ENCODE data around the gene ANKRD36C.
A peak's percentile ranks its signal among the peaks of the same experiment; 100 is the strongest.
"Not testable (repeated sequence)": the region's sequence is repeated elsewhere in the genome, so short reads cannot be mapped to it uniquely, and the experiment has no call there.

The ANKRD36C gene

GRCh38 chr2:95991351-95992094 is at the start of gene ANKRD36C:
Gene ANKRD36C (minus strand): TSS chr2:95991824. CDS start chr2:95991708, 116 bp downstream.
- peak; percentile 48 for DNase-seq (ENCODE audit: low spot score)

GRCh38 chr2:96035554-96035953 is 43.9 kb upstream of the ANKRD36C start:
- DNase-seq (ENCODE audit: low spot score): not testable (repeated sequence)

DNA sequence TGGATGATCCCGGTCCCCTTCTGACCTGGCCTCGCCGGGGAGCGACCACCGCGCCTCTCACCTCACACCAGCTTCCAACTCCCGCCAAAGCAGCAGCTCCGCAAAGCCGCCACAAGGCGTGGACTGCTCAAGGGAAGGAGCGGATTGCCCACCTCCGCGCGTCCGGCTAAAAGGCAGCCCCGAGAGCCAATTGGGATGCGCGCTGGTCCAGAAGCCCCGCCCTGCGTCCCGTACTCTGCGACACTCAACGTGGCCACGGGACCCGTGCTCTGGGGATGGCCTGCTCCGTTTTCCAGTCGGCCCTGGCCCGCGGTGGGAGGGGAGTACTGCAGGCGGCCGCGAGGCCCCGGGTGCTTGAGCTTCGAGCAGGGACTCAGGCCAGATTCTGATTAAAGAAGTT is 43.2 kb upstream of the ANKRD36C start, which contains the start of gene GPAT2:
Gene GPAT2 (minus strand): TSS at position 125 of the 400 bp plus-strand sequence. CDS start 2,557 bp downstream, outside the sequence.
- not testable (repeated sequence) for DNase-seq (ENCODE audit: low spot score)

DNA sequence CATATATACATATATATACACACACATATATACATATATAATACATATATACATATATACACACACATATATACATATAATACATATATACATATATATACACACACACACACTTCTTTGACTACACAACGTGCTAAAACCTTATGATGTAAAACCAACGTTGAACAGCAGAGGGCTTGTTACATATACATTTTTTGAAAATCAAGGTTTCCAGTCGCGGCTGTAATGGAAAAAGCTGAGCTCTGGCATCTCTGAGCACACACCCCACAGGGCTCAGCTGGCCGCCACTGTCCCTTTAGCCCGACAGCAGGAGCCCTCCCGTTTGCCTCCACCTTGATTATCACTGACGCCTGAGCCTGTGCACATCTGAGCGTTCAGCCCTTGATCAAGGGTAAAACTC is 42.4 kb upstream of the ANKRD36C start:
- DNase-seq (ENCODE audit: low spot score): not testable (repeated sequence)

DNA sequence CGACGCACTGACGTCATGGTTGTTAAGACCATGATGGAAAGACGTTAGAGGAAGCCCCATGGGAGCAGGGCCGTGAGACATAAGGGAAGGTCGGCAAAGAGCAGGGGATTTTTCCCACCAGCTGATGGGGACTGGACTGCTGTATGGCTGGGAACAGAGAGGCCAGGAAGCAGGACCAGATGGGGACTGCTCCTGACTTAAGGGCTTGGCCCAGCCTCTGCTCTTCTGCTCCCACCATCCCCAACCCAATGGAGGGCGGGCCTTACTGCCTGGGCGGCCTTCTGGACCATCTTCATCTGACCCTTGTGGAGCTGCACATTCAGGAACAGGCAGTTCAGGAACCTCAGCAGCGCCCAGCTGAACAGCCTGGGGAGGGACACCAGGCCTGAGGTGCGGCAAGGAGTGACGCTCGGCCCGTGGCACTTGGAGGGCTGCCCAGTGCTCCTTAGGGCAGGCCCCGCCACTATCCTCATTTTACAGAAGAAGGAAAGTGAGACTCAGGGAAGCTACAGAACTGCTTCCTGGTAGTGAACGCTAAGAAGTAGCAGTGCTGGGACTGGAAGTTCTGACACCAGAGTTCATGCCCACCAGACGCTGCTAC is 36.2 kb upstream of the ANKRD36C start:
- DNase-seq (ENCODE audit: low spot score): not testable (repeated sequence)

- not testable (repeated sequence) for DNase-seq (ENCODE audit: low spot score)
Observed at GRCh38 chr2:96025755-96026154, 34.1 kb upstream of the ANKRD36C start.

GRCh38 chr2:96025194-96025492 is 33.5 kb upstream of the ANKRD36C start:
- DNase-seq (ENCODE audit: low spot score): no peak

DNA sequence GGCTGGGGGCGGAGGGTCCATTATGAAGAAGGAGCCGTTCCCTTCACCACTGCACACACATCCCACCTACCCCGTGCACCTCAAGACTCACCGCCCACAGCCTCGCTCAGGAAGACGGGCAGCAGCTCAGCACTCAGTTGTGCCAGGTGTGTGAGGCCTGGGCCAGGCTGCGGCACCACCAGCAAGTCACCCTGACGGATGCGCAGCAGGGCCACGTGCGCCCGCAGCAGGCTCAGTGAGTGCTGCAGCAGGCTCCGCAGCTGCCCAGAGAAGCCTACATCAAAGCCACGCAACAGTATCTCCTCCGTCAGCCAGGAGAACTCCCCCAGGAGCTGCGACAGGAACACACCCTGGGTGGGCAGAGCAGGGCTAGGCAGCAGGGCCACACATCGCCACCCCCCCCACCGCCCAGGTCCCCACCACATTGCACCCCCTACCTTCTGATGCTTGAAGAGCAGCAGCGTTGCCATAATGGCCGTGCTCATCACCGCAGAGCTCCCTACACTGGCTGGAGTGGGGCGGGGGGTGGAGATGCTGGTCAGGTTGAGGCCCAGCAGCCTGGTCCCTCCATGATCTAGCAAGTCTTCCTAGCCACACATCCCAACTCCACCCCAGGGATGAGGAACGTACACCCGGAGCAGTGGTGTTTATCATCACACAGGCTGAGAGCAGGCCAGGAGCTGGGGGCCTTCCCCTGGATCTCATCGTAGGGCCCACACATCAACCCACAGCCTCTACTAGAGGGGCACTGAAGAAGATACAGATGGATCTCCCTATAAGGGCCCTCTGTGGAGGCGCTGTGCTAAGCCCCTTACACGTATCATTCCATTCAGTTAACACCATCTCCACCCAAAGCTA is 32.9 kb upstream of the ANKRD36C start:
- no peak for DNase-seq (ENCODE audit: low spot score)

DNA sequence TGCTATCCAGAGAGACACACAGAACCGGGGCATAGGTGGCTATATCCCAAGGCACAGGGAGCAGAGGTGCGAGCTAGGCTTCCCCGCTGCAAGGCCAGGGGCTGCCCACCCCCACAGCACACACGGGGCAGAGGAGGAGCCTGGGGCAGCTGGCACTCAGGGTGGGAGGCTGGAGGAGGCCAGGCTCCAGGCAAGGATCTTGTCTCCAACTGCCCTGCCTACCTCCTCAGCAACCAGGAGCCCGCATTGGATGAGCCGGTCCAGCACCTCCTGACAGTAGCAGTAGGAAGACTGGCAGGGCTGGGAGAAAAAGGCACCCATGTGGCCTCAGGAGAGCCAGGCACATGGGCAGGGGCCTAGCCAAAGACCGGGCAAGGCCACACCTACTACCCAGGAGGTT is 32.1 kb upstream of the ANKRD36C start:
- not testable (repeated sequence) for DNase-seq (ENCODE audit: low spot score)

- DNase-seq (ENCODE audit: low spot score): peak; percentile 89
Observed at GRCh38 chr2:96022701-96023447, 31.2 kb upstream of the ANKRD36C start.

- not testable (repeated sequence) for DNase-seq (ENCODE audit: low spot score)
Observed at GRCh38 chr2:96022126-96022525, 30.5 kb upstream of the ANKRD36C start.

GRCh38 chr2:96021142-96021541 is 29.5 kb upstream of the ANKRD36C start:
- DNase-seq (ENCODE audit: low spot score): not testable (repeated sequence)

- not testable (repeated sequence) for DNase-seq (ENCODE audit: low spot score)
Observed at GRCh38 chr2:96019909-96020590, 28.4 kb upstream of the ANKRD36C start.

GRCh38 chr2:96016321-96016720 is 24.7 kb upstream of the ANKRD36C start:
- not testable (repeated sequence) for DNase-seq (ENCODE audit: low spot score)

DNA sequence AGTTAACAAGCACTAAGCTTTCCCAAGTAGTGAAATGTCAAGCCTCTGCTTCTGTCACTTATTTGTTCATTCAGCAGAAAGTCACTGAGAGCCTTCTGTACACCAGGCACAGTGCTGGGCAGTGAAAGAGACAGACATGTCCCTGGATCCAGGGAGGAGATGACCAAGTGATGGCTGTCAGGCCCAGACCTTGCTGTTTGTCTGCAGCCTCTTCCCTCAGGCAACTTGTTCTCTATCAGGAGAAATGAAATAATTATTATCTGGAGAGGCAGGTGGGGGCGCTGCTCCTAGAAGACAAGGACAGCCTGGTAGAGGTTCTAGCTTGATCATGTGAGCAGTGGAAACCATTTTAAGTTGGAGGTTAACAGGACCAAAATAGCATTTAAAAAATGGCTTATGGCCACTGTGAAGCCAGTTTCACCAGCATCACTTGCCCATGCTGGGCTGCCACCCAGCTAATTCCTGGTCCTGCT is 21.2 kb upstream of the ANKRD36C start:
- not testable (repeated sequence) for DNase-seq (ENCODE audit: low spot score)

DNA sequence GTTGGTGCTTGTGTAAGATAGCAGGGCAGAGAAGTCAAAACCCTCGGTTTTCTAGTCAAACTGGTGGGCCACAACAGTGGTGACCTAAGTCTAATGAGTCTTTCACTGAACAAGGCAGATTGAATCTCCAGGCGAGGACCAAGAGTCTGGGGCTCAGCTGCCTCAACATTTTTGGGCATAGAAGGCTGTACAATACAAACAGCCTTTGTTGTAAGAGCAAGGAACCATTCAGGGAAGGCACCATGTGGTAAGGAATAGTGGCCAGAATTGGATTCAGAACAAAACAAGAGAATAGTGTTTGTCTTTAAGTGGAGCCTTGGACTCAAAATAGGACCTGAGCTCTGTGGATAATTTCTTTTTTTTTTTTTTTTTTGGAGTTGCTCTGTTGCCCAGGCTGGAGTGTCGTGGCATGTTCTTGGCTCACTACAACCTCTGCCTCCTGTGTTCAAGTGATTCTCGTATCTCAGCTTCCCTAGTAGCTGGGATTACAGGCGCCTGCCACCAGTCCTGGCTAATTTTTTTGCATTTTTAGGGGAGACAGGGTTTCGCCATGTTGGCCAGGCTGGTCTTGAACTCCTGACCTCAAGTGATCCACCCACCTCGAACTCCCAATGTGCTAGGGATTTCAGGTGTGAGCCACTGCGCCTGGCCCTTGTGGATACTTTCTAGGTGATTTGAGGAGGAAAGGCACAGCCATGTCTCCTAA is 20.6 kb upstream of the ANKRD36C start:
- peak; percentile 95 for DNase-seq (ENCODE audit: low spot score)

DNA sequence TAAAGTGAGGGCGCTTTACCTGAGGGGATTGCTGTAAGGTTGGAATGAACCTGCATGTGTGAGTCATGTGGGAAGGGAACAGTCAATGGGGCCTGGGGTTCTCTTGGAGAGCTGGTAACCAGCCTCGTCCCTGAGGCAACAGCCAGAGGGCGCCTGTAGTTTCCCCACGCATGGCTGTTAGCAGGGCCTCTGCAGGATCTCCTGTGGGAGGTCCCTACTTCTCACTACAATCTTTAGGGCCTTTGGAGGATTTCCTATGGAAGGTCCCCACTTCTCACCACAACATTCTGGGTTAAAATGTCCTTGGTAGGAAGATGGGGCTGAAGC is 19.5 kb upstream of the ANKRD36C start:
- peak; percentile 70 for DNase-seq (ENCODE audit: low spot score)

DNA sequence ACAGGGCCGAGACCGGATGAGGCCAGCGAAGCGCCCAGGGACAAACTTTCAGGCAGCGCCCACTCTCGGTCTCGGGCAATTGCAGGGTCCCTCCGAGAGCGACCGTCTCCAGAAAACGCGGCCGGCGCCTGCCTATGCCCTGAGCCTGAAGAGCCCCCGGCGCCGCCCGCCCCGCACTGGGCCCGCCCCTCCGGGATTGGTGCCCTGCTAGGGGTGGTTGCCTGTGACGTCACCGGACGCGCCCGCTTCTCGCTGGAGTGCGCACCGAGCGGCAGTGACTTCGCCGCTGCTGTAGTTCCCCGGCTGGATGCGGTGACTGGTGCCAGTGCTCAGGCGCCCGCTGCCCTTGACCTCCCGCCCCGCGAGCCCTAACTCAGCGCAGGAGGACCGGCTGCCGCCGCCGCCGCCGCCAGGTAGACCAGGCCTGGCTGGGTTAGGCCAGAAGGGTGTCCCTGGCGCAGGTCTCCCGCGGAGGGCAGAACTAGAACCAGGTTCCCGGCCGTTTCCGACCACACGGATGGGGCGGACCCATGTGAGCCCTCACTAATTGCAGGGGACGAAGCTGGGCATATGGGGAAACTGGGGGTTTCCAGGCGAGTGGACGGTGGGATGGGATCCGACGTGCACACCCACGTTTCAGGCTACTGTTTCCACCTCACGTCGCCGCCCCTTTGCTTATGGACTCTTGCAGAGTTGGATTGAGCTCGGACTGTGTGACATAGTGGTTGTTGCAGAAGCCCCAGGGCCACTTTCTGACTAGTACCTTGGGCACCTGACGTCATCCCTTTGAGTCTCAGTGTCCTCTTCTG is 18.9 kb upstream of the ANKRD36C start:
- peak; percentile 90 for DNase-seq (ENCODE audit: low spot score)

- DNase-seq (ENCODE audit: low spot score): not testable (repeated sequence)
Observed at GRCh38 chr2:96009833-96010232, 18.2 kb upstream of the ANKRD36C start.

DNA sequence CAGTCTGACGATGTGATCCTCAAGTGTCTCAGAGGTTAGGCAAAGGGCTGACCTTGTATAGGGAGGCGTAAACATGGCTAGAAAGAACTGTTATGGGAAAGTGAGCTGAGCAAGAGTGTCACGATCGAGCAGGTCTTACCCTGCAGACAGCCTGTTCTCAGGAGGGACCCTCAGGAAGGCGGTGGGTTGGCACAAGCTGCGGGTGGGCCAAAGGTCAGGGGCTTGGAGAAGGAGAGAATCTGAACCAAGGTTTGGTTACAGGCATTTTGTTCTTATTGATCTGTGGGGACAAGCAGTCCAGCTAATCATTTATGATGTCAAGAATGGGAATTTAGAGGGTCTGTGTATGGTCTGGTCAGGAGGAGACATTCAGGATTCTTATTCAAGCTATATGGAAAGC is 16.4 kb upstream of the ANKRD36C start:
- not testable (repeated sequence) for DNase-seq (ENCODE audit: low spot score)
